HG03064 (cell line): Measurements from ENCODE around the gene OLFML2B.
"Not testable (repeated sequence)": the region's sequence is repeated elsewhere in the genome, so short reads cannot be mapped to it uniquely, and the experiment has no call there.

Source experiments
- ATAC-seq: cut with Tn5 transposase; IDR thresholded peaks from one replicate; pipeline ENCODE4 v1.9.1; 2021; ENCODE audit warnings: low read depth; ENCODE audit not compliant: unreplicated experiment

Gene OLFML2B

DNA sequence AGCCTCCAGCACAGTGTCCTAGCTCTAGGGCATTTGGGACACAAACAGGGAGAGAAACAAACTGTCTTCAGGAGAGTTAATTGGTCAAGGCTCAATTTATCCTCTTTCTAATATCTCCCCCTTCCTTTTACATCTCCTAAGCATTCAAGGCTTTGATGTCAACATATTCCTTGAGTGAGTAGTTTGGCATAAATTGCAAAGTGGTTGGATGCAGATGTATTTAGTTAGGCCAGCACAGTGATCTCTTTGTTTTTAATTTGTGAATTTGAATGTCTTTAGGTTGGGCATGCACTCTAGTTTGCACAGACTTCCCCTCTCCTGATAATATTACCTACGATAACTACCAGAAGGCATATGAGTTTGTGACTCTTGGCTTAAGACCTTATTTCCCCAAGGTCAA lies 12.5 kb upstream of the OLFML2B start:
- no peak for ATAC-seq

DNA sequence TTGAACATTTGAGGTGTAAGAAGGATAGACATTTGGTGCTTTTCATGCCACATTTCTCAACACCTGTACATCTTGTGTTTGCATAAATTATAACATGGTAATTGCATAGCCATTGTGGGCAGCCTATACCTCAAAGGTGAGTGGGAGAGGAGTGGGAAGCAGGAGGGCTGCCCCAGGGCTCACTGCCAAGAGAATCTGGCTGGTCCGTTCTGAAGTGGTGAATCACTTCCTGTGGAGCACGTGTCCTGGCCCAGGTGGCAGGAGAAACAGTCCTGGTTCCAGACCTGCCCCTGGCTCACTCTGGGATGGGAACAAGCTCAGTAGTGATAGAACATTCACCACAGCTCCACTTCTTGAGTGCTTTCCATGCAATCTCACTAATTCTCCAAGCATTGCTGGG lies 11.6 kb upstream of the OLFML2B start:
- no peak for ATAC-seq

DNA sequence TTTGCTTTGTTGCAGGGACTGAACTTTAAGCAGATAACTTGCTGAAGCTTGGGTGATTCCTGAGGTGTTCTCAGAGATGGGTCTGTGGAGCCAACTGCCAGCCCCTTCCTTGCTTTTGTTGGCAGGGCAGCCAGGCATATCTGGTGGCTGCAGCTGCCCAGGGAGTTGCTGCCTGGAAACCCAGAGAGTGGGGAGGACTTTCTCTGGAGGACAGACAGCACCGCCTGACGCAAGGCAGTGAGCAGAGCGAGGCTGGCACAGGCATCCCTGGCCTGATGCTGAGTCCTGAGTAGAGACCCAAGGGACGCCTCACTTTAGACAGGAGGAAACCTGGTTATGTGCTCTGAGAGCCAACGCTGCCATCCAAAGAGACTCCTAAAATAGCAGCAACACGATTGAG lies 9.8 kb upstream of the OLFML2B start:
- no peak for ATAC-seq

DNA sequence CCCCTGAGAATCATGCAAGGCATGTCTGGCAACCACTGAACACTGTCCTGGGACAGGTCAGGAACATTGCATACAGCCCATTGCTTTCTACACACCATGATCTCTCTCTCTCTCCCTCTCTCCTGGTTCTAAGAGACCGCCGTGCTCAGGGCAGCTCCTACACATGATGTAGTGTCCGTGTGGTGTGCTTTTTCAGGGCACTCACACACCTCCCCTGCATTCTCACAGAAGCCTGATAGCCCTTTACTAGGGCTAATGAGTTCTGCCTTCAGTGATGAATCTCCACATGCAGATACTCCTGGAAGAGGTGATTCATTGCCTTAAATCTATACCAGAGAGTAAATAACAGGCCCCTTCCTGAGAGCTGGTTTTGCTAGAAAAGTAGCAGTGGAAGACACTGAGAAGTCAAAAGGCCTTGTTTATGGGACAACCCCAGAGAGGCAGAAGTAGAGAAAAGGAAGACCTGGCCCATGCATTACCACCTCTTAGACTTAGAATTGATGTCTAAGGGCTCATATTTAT lies 7.2 kb upstream of the OLFML2B start:
- no peak for ATAC-seq

DNA sequence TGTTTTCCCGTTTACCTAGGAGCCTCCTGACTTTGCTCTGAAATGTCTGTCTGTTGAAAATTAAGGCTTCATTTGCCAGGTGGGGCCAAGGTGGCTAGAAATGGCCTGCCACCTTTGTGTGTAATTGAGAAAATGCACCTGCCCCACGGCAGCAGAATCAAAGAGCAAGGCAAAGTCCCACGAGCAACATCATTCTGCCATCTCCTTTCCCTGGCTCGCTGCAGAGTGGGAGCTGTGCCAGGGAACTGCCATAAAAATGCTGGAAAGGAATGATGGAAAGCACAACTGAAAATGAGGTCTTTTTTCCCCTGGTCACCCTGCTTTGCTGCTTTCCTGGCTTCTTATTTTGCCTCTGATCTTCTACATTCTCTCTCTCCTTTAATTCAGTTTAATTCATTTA lies 5.5 kb upstream of the OLFML2B start:
- ATAC-seq, result no peak

DNA sequence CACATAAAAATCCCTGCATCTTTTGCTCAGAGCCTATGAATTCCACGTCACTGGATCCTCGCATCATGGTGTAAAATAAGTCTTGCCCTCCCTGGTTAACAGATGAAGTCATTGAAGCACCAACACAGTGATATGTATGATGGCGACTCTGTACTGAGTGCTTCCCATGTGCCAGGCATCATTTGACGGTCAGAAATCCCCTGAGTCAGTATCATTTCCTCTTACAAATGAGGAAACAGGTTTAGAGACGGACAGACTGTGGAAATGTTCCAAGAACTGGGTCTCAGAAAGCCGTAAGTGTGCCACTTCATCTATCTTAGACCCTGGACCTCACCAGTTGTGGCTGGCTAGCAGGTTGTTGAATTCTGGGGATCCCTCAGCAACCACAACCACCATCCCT lies 5.1 kb upstream of the OLFML2B start:
- no peak for ATAC-seq

DNA sequence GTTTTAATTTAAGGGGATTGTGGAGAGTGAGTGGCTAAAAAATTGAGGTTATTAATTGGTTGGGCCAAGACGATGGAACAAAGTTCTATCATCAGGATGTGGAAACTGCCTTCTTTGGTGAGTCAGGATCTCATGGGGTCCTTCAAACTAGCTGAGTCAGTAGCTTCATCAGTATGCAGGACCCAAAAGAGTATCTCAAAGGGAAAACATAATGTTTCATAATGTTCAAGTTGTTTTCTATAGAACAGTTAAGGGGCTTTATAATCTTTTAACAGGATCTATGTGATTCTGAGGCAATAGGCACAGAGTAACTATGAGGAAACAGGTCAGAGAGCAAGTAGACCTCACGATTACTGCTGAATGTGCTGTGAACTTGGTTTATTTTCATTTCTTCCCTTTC lies 3.2 kb upstream of the OLFML2B start:
- no peak for ATAC-seq

DNA sequence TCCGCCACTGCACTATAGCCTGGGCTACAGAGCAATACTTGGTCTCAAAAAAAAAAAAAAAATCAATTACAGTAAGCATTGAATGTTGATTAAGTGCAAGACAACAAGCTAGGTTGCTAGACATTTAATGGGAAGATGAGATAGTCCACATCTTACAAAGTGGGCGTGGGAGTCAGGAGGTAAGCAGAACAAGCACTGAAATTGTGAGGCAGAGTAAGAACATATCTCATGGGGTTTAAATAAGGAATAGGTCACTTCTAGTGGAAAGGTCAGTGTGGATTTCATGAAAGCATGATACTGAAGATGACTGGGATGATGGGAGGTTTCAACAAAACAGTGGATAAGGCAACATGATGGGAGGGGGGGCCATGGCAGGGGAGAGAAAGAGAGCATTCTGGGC lies 1.9 kb upstream of the OLFML2B start:
- no peak for ATAC-seq

DNA sequence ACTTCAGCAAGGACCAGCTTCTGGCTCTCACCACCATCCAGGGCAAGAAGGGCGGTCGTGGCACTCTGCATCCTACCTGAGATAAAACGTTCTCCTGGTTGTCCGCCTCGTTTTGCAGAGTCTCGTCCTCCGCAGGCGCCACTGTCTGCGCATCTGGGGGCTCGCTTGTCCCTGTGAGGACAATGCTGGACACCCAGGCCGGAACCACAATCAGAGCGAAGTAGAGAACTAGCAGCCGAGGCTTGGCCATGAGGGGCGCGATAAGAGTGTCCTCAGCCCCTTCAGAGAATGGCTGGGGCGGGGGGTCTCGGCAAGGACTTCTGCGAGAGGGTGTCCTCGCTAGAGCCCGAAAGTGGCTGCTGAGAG lies 505 bp downstream of the OLFML2B start:
- ATAC-seq, result no peak

DNA sequence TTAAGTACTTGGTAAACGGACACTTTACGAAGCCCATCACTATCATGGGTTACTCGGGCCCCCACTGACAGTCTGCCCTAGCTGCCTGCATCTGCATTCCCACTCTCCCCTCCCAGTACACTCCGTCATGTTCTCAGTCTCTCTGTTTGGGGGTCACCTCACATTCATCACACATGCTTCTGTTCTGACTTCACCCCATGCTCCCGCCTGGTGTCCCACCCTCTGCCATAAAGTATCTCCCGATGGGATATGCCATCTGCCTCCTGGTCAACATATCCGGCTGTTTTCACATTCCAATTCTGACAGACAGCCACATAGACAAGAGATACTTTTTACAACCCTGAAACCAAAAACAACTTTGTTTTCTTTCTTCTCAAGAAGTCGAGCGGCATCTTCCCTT lies 1.0 kb downstream of the OLFML2B start:
- ATAC-seq, result no peak

DNA sequence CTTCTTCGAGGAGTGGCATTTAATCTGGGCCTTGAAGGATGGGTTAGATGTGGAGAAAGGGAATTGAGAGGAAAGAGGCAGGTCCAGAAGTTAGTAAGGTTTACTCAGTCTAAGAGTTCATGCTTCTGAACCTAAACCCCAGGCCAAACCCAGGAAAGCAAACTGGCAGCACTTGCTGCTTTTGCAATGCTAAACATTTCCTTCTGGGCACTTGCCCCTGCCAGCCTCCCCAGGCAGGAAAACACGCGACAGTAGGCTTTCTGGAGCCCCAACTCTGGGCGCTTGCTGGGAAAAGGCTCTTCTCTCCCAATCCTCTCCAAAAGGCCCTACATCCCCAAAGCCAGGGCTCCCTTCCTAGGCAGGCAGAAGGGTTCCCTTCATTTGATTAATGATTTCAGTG lies 2.5 kb downstream of the OLFML2B start:
- ATAC-seq, result no peak

DNA sequence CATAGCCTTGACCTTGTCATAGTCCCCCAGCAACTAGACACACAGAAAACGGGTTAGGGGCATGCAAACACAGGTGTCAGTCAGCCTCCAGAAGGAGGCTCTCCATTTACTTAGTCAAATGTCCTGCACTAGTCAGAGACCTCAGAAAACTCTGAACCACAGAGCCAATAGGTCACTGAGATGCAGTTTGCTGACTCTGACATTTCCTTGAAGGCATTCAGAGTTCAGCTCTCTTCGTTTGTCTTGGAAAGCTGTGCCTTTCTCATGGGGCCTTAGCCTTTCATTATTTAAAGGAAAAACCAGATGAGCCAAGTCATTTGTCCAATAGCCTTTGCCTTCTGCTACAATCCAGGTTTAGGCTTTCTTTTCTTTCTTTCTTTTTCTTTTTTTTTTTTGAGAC lies 3.5 kb downstream of the OLFML2B start:
- ATAC-seq, result no peak

DNA sequence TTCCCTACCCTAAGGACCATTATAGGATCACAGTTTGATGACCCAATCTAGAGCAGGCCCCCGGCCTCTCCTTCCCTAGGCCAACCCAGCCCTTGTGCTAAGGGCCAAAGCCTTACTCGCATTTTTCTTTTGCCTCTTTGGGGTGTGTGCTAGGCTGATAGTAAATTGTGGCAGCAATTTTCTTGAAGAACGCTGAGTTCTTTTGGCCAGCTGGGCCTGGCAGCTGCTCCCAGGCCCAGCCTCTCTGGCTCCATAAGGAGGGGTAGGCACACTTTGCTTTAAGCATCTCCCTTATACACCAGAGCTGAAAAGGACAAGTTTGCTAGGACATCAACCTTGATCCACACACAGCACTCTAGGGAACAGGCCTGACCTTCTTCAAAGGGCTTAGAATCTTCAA lies 4.2 kb downstream of the OLFML2B start:
- no peak for ATAC-seq

DNA sequence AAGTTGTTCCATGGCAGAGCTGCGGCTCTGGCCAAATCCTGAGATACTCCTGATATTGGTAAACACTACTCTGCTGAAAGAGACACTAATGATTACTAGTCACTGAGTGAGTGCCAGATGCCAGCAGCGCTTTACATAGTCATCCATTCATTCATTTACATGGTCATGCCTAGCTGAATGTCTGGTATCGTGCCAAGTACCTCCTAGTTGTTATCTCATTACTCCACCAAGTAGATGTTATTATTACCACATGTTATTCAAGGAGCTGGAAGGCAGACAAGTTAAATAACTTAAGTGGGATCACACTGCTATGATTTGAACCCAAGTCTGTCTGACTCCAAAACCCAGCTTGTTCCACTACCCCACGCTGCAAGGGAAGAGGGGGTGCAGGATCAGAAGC lies 4.7 kb downstream of the OLFML2B start:
- ATAC-seq, result no peak

DNA sequence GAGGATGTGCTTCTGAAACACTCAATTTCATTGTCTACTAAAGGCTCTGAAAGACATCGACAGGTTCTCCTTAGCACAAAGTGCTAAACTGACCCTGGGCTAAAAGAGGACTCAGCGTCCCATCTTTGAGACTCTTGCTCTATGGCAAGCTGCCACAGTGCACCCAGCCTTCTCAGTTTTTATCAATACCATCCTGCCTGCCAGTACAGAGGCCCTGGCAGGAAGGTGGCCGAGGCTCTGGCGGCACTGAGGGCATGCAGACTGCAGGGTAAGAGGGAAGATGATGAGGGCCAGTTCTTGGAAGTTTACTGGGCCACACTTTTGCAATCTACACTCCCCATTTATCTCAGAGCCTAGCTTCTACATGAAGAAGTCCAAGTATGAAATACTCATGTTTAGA lies 5.3 kb downstream of the OLFML2B start:
- ATAC-seq, result no peak

DNA sequence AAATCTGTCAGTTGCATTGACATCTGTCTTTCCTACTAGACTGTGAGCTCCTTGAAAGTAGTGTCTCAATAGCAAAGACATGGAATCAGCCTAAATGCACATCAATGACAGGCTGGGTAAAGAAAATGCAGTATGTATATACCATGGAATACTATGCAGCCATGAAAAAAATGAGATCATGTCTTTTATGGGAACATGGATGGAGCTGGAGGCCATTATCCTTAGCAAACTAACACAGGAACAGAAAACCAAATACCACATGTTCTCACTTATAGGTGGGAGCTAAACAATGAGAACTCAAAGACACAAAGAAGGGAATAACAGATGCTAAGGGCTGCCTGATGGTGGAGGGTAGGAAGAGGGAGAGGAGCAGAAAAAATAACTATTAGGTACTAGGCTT lies 5.9 kb downstream of the OLFML2B start:
- not testable (repeated sequence) for ATAC-seq

DNA sequence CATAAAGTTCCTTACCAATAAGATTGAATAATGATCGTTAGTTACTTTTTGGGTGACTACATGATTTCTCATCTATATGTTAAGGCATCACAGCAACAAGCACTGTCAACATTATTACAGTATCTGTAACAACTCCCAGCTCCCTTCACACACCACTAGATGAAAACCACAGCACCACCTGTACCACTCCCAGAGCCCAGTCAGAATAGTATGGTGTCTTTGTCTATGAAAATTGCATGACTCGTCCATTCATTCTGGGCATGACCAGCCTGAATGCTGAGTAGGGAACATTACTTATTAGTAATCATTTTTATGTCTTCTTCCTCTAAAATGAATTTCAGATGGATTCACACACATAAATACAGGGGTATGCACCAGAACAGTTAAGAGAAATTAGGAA lies 7.0 kb downstream of the OLFML2B start:
- ATAC-seq, result no peak

DNA sequence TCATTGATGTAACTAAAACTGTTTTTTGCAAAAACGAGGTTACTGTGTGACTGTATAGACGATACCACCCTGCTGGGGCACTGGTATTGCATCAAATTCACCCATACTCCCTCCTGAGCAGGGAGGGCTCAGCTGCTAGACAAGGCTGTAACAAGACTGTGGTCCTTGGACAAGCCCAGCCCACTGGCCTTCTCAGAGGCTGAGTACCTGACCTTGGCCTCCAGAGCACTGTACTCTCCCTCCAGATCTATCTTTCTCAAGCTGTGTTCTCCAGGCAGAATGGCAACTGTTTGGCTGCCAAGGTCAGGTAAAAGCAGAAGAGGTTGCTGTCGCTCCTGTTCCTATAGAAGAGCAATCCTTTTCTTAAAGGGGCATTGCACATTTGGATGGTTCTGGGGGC lies 8.5 kb downstream of the OLFML2B start:
- ATAC-seq, result no peak

DNA sequence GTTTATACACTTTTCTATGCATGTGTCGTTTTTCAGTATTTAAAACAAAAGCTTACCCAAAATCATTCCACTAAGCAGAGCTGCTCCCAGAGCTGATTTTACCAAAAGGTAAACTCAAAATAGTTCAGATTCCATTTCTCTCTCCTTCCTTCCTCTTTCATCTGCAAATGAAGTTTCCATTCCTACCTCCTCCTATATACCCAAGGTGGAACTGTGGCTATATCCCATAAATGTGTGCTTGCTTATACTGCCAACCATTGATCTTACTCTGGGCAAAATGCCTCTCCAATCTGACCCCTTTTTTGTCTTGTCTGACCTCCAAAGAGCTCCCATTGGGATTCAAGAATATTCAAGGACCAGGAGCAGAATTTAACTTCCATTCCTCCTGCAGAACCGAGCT lies 9.5 kb downstream of the OLFML2B start:
- no peak for ATAC-seq

DNA sequence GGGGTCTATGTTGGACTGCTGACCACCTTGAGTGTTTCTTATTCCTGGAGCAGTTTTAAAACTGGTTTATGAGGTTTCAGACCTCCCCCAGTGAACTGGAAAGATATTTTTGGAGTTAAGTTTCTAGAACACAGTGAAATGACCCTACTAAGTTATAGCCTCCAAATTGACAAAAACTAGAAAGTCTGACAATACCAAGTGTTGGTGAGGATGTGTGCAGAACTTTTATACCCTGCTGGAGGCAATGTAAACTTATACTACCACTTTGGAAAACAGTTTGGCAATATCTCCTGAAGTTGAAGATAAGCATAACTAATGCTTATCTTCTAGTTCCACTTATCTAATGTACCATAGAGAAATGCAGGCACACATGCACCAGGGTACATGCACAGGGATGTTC lies 10.4 kb downstream of the OLFML2B start:
- no peak for ATAC-seq

DNA sequence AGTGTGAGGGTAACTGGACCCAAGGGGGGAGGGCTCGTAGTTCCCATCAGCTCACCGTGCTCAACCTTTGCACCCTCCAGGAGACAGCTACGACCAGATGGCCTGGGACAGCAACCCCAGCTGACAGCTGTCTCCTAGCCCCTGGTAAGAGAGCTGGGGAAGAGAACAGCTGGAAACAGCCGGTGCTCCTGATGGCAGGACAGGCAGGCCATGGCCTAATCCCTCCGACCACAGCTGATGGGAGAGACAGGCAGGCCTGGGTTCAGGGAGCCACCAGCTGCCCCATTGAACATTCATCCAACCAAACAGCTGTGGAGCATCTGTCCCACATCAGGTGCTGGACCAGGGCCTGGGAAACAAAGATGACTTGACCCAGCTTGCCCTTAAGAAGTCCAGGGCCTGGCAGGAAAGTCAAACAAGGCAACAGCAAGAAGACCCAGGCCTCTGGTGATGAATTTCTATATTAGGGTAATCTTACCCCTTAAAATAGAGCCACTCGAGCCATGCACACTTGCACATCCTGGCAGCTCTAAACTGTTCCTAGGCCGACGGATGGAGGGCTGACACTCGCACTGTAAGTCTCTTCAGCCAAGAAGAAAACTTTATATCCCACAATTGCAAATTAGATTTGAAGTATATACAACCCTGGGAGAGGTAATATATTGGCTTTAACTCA lies 12.2 kb downstream of the OLFML2B start:
- no peak for ATAC-seq

DNA sequence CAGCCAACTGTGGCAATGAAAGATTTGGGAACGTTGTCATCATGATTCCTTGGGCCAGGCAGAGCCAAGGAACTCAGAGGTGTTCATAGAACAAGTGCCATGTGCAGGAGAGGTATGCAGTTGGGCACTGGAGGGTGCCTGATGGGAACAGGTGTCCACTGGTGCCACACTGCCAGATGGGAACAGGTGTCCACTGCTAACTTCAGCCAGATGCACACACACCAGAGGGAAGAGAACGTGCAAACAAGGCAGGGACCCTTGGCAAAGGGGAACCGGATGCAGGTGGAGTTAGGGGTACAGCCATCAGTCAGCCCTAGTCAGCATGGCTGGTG lies 13.5 kb downstream of the OLFML2B start:
- ATAC-seq, result no peak

DNA sequence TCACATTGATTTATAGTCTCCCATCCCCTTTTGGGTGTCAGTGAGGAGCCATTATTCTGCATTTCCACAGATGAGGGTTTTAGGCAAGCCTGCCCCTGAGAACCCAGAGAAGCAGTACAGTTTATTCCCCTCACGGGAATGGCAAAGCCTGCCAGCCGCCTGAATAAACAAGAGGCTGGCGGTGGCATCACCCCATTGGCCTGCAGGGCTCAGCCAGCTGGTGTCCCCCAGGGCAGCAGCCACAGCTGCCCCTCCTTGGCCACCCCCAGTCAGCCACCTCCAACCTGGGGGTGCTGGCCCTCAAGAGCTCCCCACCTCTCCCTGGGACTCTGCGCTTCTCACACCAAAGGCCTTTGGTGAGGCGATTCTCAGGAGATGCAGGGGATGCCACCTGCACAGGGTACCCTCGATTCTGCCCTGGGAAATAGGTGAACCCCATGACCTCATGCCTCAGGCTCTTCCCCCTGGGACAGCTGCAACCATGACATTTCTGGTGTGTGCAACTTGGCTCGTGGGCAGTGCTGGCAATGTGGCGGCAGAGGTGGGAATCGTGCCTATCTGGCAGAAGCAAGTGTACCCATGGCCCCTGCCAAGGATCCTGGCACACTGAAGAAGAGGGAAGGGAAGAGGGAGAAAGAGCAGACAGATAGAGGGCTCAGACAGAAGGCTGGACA lies 14.0 kb downstream of the OLFML2B start:
- ATAC-seq, result no peak
